Measurements from ENCODE around the gene AFG3L2.
A peak's percentile ranks its signal among the peaks of the same experiment; 100 is the strongest.

Gene AFG3L2

DNA sequence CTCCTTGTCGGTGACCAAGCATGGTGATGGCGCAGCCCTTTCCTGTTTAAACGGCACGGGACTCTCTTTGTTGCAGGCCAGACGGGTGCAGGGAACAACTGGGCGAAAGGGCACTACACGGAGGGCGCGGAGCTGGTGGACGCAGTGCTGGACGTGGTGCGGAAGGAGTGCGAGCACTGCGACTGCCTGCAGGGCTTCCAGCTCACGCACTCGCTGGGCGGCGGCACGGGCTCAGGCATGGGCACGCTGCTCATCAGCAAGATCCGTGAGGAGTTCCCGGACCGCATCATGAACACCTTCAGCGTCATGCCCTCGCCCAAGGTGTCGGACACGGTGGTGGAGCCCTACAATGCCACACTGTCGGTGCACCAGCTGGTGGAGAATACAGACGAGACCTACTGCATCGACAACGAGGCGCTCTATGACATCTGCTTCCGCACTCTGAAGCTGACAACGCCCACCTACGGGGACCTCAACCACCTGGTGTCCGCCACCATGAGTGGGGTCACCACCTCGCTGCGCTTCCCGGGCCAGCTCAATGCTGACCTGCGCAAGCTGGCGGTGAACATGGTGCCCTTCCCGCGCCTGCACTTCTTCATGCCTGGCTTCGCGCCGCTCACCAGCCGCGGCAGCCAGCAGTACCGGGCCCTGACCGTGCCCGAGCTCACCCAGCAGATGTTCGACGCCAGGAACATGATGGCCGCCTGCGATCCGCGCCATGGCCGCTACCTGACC, 51.9 kb downstream of the AFG3L2 start:
- intact Hi-C loops (cut with DNase I; ENCODE audit: low total_unique reads), result no loop called here
- no peak for TF ChIP-seq CTCF (IDR thresholded peaks at IDR 0.05)
- no peaks in the 10 kb centered on the region for H3K27me3 ChIP-seq
- no peaks in the 10 kb centered on the region for H3K9me3 ChIP-seq
- no peak overlapping the region for H3K4me3 ChIP-seq
- DNase-seq, result no peak
- H3K36me3 ChIP-seq, result peaks cover 42 to 84% (median 65%) of the 10 kb centered on the region in 3 donors
- H3K4me1 ChIP-seq, result peaks cover 0 to 27% (median 2%) of the 10 kb centered on the region in 4 donors
- H3K27ac ChIP-seq, result no peak overlapping the region

GRCh38 chr18:12321333-12321732, 55.7 kb downstream of the AFG3L2 start:
- no peak for DNase-seq
- intact Hi-C loops (cut with DNase I; ENCODE audit: low total_unique reads), result no loop called here
- H3K36me3 ChIP-seq, result peaks cover 29 to 64% (median 34%) of the 10 kb centered on the region in 3 donors
- H3K9me3 ChIP-seq, result no peaks in the 10 kb centered on the region
- no peak for TF ChIP-seq CTCF (IDR thresholded peaks at IDR 0.05)
- H3K4me1 ChIP-seq, result peaks cover 0 to 42% (median 15%) of the 10 kb centered on the region in 4 donors
- no peaks in the 10 kb centered on the region for H3K27me3 ChIP-seq
- no peak overlapping the region for H3K4me3 ChIP-seq
- no peak overlapping the region for H3K27ac ChIP-seq

DNA sequence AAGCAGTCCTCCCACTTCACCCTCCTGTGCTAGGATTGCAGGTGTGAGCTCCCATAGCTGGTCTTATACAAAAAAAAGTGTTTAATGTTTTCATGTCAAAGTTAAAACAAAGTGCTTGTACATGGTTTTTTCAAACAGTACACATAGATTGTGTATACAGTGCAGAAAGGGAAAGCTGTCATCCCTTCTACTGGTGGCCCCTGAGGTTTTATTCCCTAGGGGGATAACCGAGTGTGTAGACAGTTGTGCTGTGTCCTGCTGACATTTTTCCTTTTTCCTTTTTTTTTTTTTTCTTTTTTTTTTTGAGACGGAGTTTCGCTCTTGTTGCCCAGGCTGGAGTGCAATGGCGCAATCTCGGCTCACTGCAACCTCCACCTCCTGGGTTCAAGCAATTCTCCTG, 58.2 kb downstream of the AFG3L2 start:
- Histone ChIP-seq H3K9me3 (no peaks in the 10 kb centered on the region), H3K27ac (peak overlapping the region; percentile 25 to 75)

DNA sequence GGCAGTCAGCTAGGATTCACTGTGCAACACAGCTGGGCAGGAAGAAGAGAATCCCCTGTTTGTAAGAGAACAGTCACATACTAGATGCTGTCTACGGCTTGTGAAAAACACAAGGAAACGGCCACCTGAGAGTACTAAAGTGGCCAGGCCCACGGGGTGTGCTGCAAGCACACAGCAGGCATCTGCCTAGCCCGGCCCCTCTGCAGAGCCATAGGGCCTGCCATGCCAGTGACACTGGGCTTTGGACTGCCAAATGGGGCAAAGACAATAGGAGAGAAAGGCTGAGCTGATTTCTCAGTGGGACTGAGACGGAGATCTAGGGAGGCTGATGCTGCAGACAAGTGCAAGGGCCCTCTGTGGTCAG, 58.7 kb downstream of the AFG3L2 start:
- peaks cover 6 to 48% (median 9%) of the 10 kb centered on the region in 3 donors for H3K36me3 ChIP-seq
- H3K4me1 ChIP-seq, result peaks cover 0 to 72% (median 39%) of the 10 kb centered on the region in 4 donors
- no peak overlapping the region for H3K4me3 ChIP-seq
- H3K27me3 ChIP-seq, result no peaks in the 10 kb centered on the region
- DNase-seq, result no peak
- no peak for TF ChIP-seq CTCF (IDR thresholded peaks at IDR 0.05)
- no peaks in the 10 kb centered on the region for H3K9me3 ChIP-seq
- peak overlapping the region; percentile 25 to 75 for H3K27ac ChIP-seq
- intact Hi-C loops (cut with DNase I; ENCODE audit: low total_unique reads), result loop anchor here (10.0 kb wide), 1 partner anchor 56 kb away; the partner anchor contains the start of gene AFG3L2

More for the DNA sequence above, 58.2 kb downstream of the AFG3L2 start:
- no peaks in the 10 kb centered on the region for H3K27me3 ChIP-seq
- peaks cover 0 to 66% (median 37%) of the 10 kb centered on the region in 4 donors for H3K4me1 ChIP-seq
- intact Hi-C loops (cut with DNase I; ENCODE audit: low total_unique reads), result loop anchor here (10.0 kb wide), 1 partner anchor 56 kb away; the partner anchor contains the start of gene AFG3L2
- DNase-seq, result no peak
- TF ChIP-seq CTCF (IDR thresholded peaks at IDR 0.05), result no peak
- H3K4me3 ChIP-seq, result no peak overlapping the region
- peaks cover 9 to 45% (median 10%) of the 10 kb centered on the region in 3 donors for H3K36me3 ChIP-seq

DNA sequence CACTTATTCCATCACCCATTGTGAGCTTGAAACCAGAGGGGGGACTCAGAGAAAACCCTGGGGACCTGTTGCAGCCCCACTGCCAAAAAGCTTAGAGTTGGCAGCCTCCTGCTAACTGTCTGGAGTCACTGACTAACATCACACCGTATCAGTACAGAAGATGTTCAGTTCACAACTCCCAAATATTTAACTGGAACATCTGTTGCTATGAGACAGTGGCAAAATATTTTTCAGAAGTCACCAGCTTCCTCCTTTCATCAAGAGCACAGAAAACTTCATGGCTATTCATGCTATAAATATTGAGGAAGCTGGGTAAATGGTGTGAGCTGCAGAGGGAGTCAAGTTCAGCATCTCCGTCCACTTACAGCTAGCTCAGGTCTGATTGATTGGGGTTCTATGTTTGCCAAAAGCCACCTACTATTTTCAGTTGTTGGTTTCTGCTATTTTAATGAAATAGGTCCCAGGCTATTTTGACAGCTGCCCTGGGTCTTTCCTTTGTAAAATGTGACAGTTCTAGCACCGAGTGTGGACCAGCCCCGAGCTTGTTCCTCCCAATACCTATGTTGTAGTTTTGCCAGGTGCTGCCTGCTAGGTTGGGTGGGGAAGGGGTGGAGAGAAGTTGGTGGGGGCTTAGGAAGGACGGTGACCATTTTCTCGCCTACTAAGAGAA, 59.2 kb downstream of the AFG3L2 start:
- H3K4me1 ChIP-seq, result peaks cover 0 to 76% (median 41%) of the 10 kb centered on the region in 4 donors
- no peak overlapping the region for H3K4me3 ChIP-seq
- intact Hi-C loops (cut with DNase I; ENCODE audit: low total_unique reads), result loop anchor here (10.0 kb wide), 1 partner anchor 57 kb away; the partner anchor contains the start of gene AFG3L2
- peaks cover 5 to 44% (median 11%) of the 10 kb centered on the region in 3 donors for H3K36me3 ChIP-seq
- H3K27me3 ChIP-seq, result no peaks in the 10 kb centered on the region
- DNase-seq, result no peak
- no peaks in the 10 kb centered on the region for H3K9me3 ChIP-seq
- TF ChIP-seq CTCF (IDR thresholded peaks at IDR 0.05), result no peak
- peak overlapping the region; percentile 25 to 75 for H3K27ac ChIP-seq
